ENCODE data around the gene NUSAP1.
"Not testable (repeated sequence)": the region's sequence is repeated elsewhere in the genome, so short reads cannot be mapped to it uniquely, and the experiment has no call there.

The NUSAP1 gene

GRCh38 chr15:41416742-41417417, 84.2 kb downstream of the NUSAP1 start, which contains the start of gene RTF1:
Gene RTF1 (plus strand): TSS chr15:41417095. CDS start chr15:41417116, 21 bp downstream.
- DNase-seq, result peak; percentile 81

GRCh38 chr15:41417418-41418195, 84.9 kb downstream of the NUSAP1 start:
- DNase-seq, result no peak

GRCh38 chr15:41423979-41424659, 91.4 kb downstream of the NUSAP1 start:
- DNase-seq, result no peak

GRCh38 chr15:41424809-41425208, 92.1 kb downstream of the NUSAP1 start:
- no peak for DNase-seq

GRCh38 chr15:41425907-41426306, 93.2 kb downstream of the NUSAP1 start:
- DNase-seq, result not testable (repeated sequence)

GRCh38 chr15:41429003-41429890, 96.6 kb downstream of the NUSAP1 start:
- no peak for DNase-seq
